Liver (tissue), 9 donors: Measurements from ENCODE around the gene USHBP1. TPM values are rescaled to one million over a fixed set of nuclear protein-coding genes. Genes with fewer than 3 reads are reported as not detected.
A peak's percentile ranks its signal among the peaks of the same experiment; 100 is the strongest.

Experiments used
- DNase-seq: peaks from one replicate; pipeline ENCODE4 v3.0.0-alpha.2; 2017; ENCODE audit warnings: low spot score
- H3K27ac ChIP-seq, 2 donors: one replicate each; pipeline ENCODE4 v1.7.0; 2013; ENCODE audit warnings: inconsistent platforms in 2 of 2, low read length in 2 of 2, control low read depth in 1 of 2, low read depth in 1 of 2, mild to moderate bottlenecking in 1 of 2
- H3K27me3 ChIP-seq, 4 donors: one replicate each; pipeline versions ENCODE4 v1.6.1 to v1.7.0; 2013; ENCODE audit warnings: low read length in 3 of 4, inconsistent platforms in 1 of 4, mild to moderate bottlenecking in 1 of 4, moderate library complexity in 1 of 4; ENCODE audit not compliant: control insufficient read depth in 4 of 4, insufficient read depth in 4 of 4
- H3K36me3 ChIP-seq, 4 donors: one replicate each; pipeline versions ENCODE4 v1.6.1 to v1.7.0; 2013; ENCODE audit warnings: low read length in 3 of 4, mild to moderate bottlenecking in 3 of 4, low read depth in 1 of 4, moderate library complexity in 1 of 4; ENCODE audit not compliant: control insufficient read depth in 4 of 4, insufficient read depth in 3 of 4
- H3K4me1 ChIP-seq, 4 donors: one replicate each; pipeline versions ENCODE4 v1.6.1 to v1.7.0; 2013; ENCODE audit warnings: low read length in 3 of 4, mild to moderate bottlenecking in 3 of 4, moderate library complexity in 1 of 4; ENCODE audit not compliant: control insufficient read depth in 4 of 4, insufficient read depth in 4 of 4
- H3K4me3 ChIP-seq, 3 donors: one replicate each; pipeline versions ENCODE4 v1.6.1 to v1.7.0; 2013; ENCODE audit warnings: low read length in 3 of 3, control low read depth in 1 of 3, low read depth in 1 of 3, mild to moderate bottlenecking in 1 of 3
- H3K9ac ChIP-seq, 2 donors: one replicate each; pipeline ENCODE4 v1.7.0; 2013; ENCODE audit warnings: low read length in 2 of 2, mild to moderate bottlenecking in 2 of 2, moderate library complexity in 2 of 2, control low read depth in 1 of 2, low read depth in 1 of 2
- H3K9me3 ChIP-seq, 4 donors: one replicate each; pipeline versions ENCODE4 v1.6.1 to v1.7.0; 2013; ENCODE audit warnings: low read length in 3 of 4; ENCODE audit not compliant: control insufficient read depth in 4 of 4
- EGR1 ChIP-seq, 2 donors: IDR thresholded peaks; 2 replicates each; pipeline ENCODE4 v1.6.1; 2016 to 2018; ENCODE audit warnings: antibody characterized with exemption in 2 of 2, low read depth in 2 of 2
- GABPA ChIP-seq, 2 donors: IDR thresholded peaks in 1 of 2; conservative IDR thresholded peaks in 1 of 2; 2 replicates each; pipeline ENCODE4 v1.6.1; 2016; ENCODE audit warnings: antibody characterized with exemption in 2 of 2, mild to moderate bottlenecking in 1 of 2, moderate library complexity in 1 of 2
- HNF4A ChIP-seq, 2 donors: conservative IDR thresholded peaks; 2 replicates each; pipeline ENCODE4 v1.6.1; 2016; ENCODE audit warnings: antibody characterized with exemption in 2 of 2, mild to moderate bottlenecking in 2 of 2
- HNF4G ChIP-seq: IDR thresholded peaks from 2 replicates; pipeline ENCODE4 v1.6.1; 2016; ENCODE audit warnings: antibody characterized with exemption
- RAD21 ChIP-seq, 2 donors: IDR thresholded peaks; 2 replicates each; pipeline ENCODE4 v1.6.1; 2016; ENCODE audit warnings: antibody characterized with exemption in 2 of 2, mild to moderate bottlenecking in 2 of 2
- RXRA ChIP-seq, 2 donors: IDR thresholded peaks; 2 replicates each; pipeline ENCODE4 v1.6.1; 2017 to 2018; ENCODE audit warnings: antibody characterized with exemption in 2 of 2, mild to moderate bottlenecking in 1 of 2
- SP1 ChIP-seq: IDR thresholded peaks from 2 replicates; pipeline ENCODE4 v1.6.1; 2018; ENCODE audit warnings: antibody characterized with exemption, mild to moderate bottlenecking
- WGBS: extraction: QIAGEN DNeasy Blood & Tissue Kit; methylation state at CpG from one replicate; pipeline ENCODE4 v1.1.7; 2013; 5-methylcytosine and 5-hydroxymethylcytosine counted together
- polyA plus RNA-seq, 2 donors: library from polyadenylated mRNA; stranded (reverse) in 1 of 2; unstranded in 1 of 2; fragments of 200-250 nt in 1 of 2; fragments of >200 nt in 1 of 2; fragmentation: Nextera tagmentation in 1 of 2; extraction: Ambion mirVana in 1 of 2; gene quantifications; one replicate each; pipeline versions ENCODE4 v1.2.1 to v1.2.3, GENCODE V29; 2013 to 2015
- total RNA-seq, 2 donors: library from RNA; depleted of rRNA; stranded (reverse); fragments of >200 nt; gene quantifications; one replicate each; pipeline ENCODE4 v1.2.3, GENCODE V29; 2014
- TF ChIP-seq, protein P1 (sequence below): IDR thresholded peaks from 2 replicates; pipeline ENCODE4 v1.6.1; 2016; ENCODE audit warnings: antibody characterized with exemption
- TF ChIP-seq, protein P2 (sequence below): fragments of 150-350 bp; IDR thresholded peaks from 2 replicates; pipeline ENCODE4 v1.5.1; 2017; ENCODE audit warnings: improper control_type of control experiment, low read depth, low read length; ENCODE audit not compliant: missing input control
- donor health status: healthy.
- donor health status: healthy.
- donor health status: healthy.
- donor health status: healthy.
- donor health status: healthy.

Gene USHBP1
- total and polyA plus RNA-seq, 4 donors: 1.2 to 2.6 (median 1.9) TPM

DNA sequence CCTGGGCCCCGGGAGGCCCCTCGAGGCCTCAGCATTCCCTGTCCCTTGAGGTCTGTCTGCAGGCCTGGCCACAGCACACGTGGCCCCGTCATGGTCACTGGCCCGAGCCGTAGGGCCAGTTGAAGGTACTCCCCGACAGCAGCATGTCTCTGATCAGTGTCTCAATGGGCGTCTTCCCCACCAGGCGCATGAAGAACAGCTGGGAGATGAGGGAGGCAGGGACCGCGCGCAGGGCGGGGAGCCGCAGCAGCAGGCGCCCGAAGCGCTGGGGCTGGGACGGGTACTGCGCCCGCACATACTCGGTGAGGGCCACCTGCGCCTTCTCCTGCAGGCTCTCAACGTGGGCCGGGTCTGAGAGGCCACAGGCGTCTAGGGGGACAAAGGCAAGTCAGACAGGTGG, 32.3 kb downstream of the USHBP1 start:
- 95% methylated on average over 25 of the region's 25 CpGs for WGBS
- no peaks in the 10 kb centered on the region for H3K27me3 ChIP-seq
- H3K27ac ChIP-seq: no peak overlapping the region
- H3K4me3 ChIP-seq: no peak overlapping the region
- TF ChIP-seq RXRA (IDR thresholded peaks at IDR 0.05) (no peak), HNF4G (no peak), EGR1 (IDR thresholded peaks at IDR 0.05; ENCODE audit: low read depth in 2 of 2) (no peak)
- TF ChIP-seq, protein P1, sequence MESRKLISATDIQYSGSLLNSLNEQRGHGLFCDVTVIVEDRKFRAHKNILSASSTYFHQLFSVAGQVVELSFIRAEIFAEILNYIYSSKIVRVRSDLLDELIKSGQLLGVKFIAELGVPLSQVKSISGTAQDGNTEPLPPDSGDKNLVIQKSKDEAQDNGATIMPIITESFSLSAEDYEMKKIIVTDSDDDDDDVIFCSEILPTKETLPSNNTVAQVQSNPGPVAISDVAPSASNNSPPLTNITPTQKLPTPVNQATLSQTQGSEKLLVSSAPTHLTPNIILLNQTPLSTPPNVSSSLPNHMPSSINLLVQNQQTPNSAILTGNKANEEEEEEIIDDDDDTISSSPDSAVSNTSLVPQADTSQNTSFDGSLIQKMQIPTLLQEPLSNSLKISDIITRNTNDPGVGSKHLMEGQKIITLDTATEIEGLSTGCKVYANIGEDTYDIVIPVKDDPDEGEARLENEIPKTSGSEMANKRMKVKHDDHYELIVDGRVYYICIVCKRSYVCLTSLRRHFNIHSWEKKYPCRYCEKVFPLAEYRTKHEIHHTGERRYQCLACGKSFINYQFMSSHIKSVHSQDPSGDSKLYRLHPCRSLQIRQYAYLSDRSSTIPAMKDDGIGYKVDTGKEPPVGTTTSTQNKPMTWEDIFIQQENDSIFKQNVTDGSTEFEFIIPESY: no peak
- no peaks in the 10 kb centered on the region for H3K9me3 ChIP-seq
- H3K9ac ChIP-seq: no peak overlapping the region
- H3K36me3 ChIP-seq: peaks cover 5 to 27% (median 17%) of the 10 kb centered on the region in 4 donors
- DNase-seq: no peak
- peaks cover 12 to 37% (median 21%) of the 10 kb centered on the region in 4 donors for H3K4me1 ChIP-seq

DNA sequence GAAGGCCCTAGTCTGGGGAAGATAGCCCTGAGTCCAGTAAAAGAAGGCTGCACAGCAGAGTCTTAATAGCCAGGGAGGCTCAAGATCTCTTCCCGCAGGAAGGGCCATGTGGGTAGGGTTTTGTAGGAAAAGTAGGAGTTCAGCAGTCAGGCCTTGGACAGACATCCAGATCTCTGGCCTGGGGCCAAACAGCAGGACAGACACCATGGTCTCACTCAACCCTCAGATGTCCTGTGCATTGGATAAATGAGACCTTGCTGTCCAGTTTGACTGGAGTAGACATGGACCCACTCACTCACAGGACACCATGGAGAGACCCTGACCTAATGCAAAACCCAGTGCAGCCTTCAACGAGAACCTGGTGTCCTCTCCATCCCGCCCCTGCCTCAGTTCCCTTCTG, 34.7 kb downstream of the USHBP1 start:
- H3K27ac ChIP-seq: no peak overlapping the region
- H3K9me3 ChIP-seq: no peaks in the 10 kb centered on the region
- no peaks in the 10 kb centered on the region for H3K27me3 ChIP-seq
- TF ChIP-seq, protein P2, sequence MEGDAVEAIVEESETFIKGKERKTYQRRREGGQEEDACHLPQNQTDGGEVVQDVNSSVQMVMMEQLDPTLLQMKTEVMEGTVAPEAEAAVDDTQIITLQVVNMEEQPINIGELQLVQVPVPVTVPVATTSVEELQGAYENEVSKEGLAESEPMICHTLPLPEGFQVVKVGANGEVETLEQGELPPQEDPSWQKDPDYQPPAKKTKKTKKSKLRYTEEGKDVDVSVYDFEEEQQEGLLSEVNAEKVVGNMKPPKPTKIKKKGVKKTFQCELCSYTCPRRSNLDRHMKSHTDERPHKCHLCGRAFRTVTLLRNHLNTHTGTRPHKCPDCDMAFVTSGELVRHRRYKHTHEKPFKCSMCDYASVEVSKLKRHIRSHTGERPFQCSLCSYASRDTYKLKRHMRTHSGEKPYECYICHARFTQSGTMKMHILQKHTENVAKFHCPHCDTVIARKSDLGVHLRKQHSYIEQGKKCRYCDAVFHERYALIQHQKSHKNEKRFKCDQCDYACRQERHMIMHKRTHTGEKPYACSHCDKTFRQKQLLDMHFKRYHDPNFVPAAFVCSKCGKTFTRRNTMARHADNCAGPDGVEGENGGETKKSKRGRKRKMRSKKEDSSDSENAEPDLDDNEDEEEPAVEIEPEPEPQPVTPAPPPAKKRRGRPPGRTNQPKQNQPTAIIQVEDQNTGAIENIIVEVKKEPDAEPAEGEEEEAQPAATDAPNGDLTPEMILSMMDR: no peak
- no peak for TF ChIP-seq RAD21 (IDR thresholded peaks at IDR 0.05)
- no peak for DNase-seq
- H3K4me3 ChIP-seq: no peak overlapping the region
- peaks cover 3 to 24% (median 10%) of the 10 kb centered on the region in 4 donors for H3K4me1 ChIP-seq
- peaks cover 5 to 27% (median 17%) of the 10 kb centered on the region in 4 donors for H3K36me3 ChIP-seq
- 98% methylated on average over 3 of the region's 3 CpGs for WGBS
- no peak overlapping the region for H3K9ac ChIP-seq

DNA sequence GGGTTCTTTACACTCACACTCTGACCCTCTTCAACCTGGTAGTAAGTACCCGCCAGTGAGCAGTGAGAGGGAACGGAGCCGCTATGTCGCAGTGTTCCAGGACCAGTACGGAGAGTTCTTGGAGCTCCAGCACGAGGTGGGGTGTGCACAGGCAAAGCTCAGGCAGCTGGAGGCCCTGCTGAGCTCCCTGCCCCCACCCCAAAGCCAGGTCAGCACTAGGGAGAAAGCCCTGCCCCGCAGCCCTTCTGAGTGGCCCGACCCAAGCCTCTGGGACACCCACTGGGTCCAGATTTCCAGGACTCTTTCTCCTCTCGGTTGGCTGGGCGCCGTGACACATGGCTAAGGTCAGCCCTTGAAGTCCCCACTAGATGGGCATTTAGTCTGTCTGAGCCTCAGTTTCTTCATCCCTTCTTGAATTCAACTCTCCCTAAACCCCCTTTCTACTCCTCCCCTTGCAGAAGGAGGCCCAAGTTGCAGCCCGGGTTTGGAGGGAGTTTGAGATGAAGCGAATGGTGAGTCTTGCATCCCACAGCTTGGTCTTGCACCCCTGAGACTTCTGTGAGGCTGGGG, 36.7 kb downstream of the USHBP1 start:
- 50% methylated on average over 13 of the region's 13 CpGs for WGBS
- peaks cover 5 to 24% (median 13%) of the 10 kb centered on the region in 4 donors for H3K36me3 ChIP-seq
- TF ChIP-seq SP1 (peak; percentile 16), HNF4A (conservative IDR thresholded peaks at IDR 0.05) (peak in 1 of 2 donors; percentile 27), HNF4G (no peak), RXRA (IDR thresholded peaks at IDR 0.05) (peak in 1 of 2 donors; percentile 12), GABPA (IDR thresholded peaks at IDR 0.05 in 1 of 2, conservative IDR thresholded peaks at IDR 0.05 in 1 of 2) (no peak)
- TF ChIP-seq, protein P2: no peak
- peak overlapping the region in 1 of 2 donors; percentile 5 for H3K9ac ChIP-seq
- H3K4me1 ChIP-seq: peaks cover 3 to 17% (median 10%) of the 10 kb centered on the region in 4 donors
- no peak overlapping the region for H3K4me3 ChIP-seq
- H3K27me3 ChIP-seq: no peaks in the 10 kb centered on the region
- no peaks in the 10 kb centered on the region for H3K9me3 ChIP-seq
- DNase-seq: no peak
- H3K27ac ChIP-seq: peak overlapping the region in 1 of 2 donors; percentile 25
